ENCODE results near the gene BBS12. TPM values are rescaled to one million over a fixed set of nuclear protein-coding genes. Genes with fewer than 3 reads are reported as not detected.

BBS12 gene
- total RNA-seq, 2 donors from 2014 or later, result 4.1 to 6.4 TPM

- no peaks in the 10 kb centered on the region for H3K9me3 ChIP-seq
- H3K4me3 ChIP-seq, result no peak overlapping the region
- H3K36me3 ChIP-seq, result no peaks in the 10 kb centered on the region
- no peaks in the 10 kb centered on the region for H3K27me3 ChIP-seq (replicated peaks; ENCODE audit: insufficient read depth)
- TF ChIP-seq CTCF (IDR thresholded peaks at IDR 0.05) (no peak), POLR2AphosphoS5 (IDR thresholded peaks at IDR 0.05) (no peak), POLR2A (IDR thresholded peaks at IDR 0.05) (no peak)
- no peak overlapping the region for H3K27ac ChIP-seq
- DNase-seq (ENCODE audit: low spot score), result no peak
- H3K4me1 ChIP-seq (replicated peaks), result no peaks in the 10 kb centered on the region
- intact Hi-C loops (cut with DNase I), result no loop called here
- 86% methylated on average over 7 of the region's 7 CpGs for WGBS
These were observed 45.6 kb downstream of the BBS12 start for GRCh38 chr4:122777846-122778673.

- Histone ChIP-seq H3K4me1 (replicated peaks) (no peaks in the 10 kb centered on the region), H3K27ac (no peak overlapping the region), H3K27me3 (replicated peaks; ENCODE audit: insufficient read depth) (no peaks in the 10 kb centered on the region), H3K4me3 (no peak overlapping the region), H3K9me3 (no peaks in the 10 kb centered on the region), H3K36me3 (no peaks in the 10 kb centered on the region)
- WGBS, result 78% methylated on average over 2 of the region's 2 CpGs
- intact Hi-C loops (cut with DNase I), result no loop called here
- DNase-seq (ENCODE audit: low spot score), result no peak
- TF ChIP-seq POLR2A (IDR thresholded peaks at IDR 0.05), result no peak
- no peak for TF ChIP-seq CTCF (IDR thresholded peaks at IDR 0.05)
- no peak for TF ChIP-seq POLR2AphosphoS5 (IDR thresholded peaks at IDR 0.05)
These were observed 49.0 kb downstream of the BBS12 start for GRCh38 chr4:122781486-122781885.

GRCh38 chr4:122783301-122784215 lies 51.1 kb downstream of the BBS12 start:
- Histone ChIP-seq H3K4me3 (no peak overlapping the region), H3K4me1 (replicated peaks) (no peaks in the 10 kb centered on the region), H3K9me3 (no peaks in the 10 kb centered on the region), H3K27me3 (replicated peaks; ENCODE audit: insufficient read depth) (no peaks in the 10 kb centered on the region), H3K27ac (no peak overlapping the region), H3K36me3 (no peaks in the 10 kb centered on the region)
- TF ChIP-seq CTCF (IDR thresholded peaks at IDR 0.05) (no peak), POLR2AphosphoS5 (IDR thresholded peaks at IDR 0.05) (peak; percentile 8)
- DNase-seq (ENCODE audit: low spot score), result peak; percentile 10
- 39% methylated on average over 6 of the region's 6 CpGs for WGBS
- intact Hi-C loops (cut with DNase I), result no loop called here

- no peaks in the 10 kb centered on the region for H3K4me1 ChIP-seq (replicated peaks)
- DNase-seq (ENCODE audit: low spot score), result no peak
- 16% methylated on average over 1 of the region's 1 CpG for WGBS
- H3K4me3 ChIP-seq, result no peak overlapping the region
- intact Hi-C loops (cut with DNase I), result no loop called here
- no peak overlapping the region for H3K27ac ChIP-seq
- no peaks in the 10 kb centered on the region for H3K9me3 ChIP-seq
- no peak for TF ChIP-seq POLR2AphosphoS5 (IDR thresholded peaks at IDR 0.05)
- TF ChIP-seq POLR2A (IDR thresholded peaks at IDR 0.05), result no peak
- TF ChIP-seq CTCF (IDR thresholded peaks at IDR 0.05), result no peak
- H3K36me3 ChIP-seq, result no peaks in the 10 kb centered on the region
- no peaks in the 10 kb centered on the region for H3K27me3 ChIP-seq (replicated peaks; ENCODE audit: insufficient read depth)
These were observed 51.8 kb downstream of the BBS12 start for GRCh38 chr4:122784261-122784660.

Measured in prostate gland (tissue), 2 donors.